Activated T-cell treated with anti-CD3 and anti-CD28 coated beads for 4 hours (primary cell): ENCODE results near the gene TINAGL1.
A peak's percentile ranks its signal among the peaks of the same experiment; 100 is the strongest.
"Not testable (repeated sequence)": the region's sequence is repeated elsewhere in the genome, so short reads cannot be mapped to it uniquely, and the experiment has no call there.

Experiments used
- DNase-seq: peaks from one replicate; pipeline ENCODE4 v3.0.0-alpha.2; 2020

Gene TINAGL1

GRCh38 chr1:31583995-31584868, 7.9 kb downstream of the TINAGL1 start:
- no peak for DNase-seq

GRCh38 chr1:31584869-31585735, 8.8 kb downstream of the TINAGL1 start:
- no peak for DNase-seq

- DNase-seq, result no peak
These were observed 9.5 kb downstream of the TINAGL1 start for GRCh38 chr1:31585736-31586365.

GRCh38 chr1:31586376-31587327, 10.3 kb downstream of the TINAGL1 start:
- DNase-seq, result no peak

GRCh38 chr1:31587328-31587699, 11.0 kb downstream of the TINAGL1 start:
- not testable (repeated sequence) for DNase-seq

GRCh38 chr1:31587720-31588423, 11.6 kb downstream of the TINAGL1 start:
- DNase-seq, result peak; percentile 17

- no peak for DNase-seq
These were observed 12.6 kb downstream of the TINAGL1 start for GRCh38 chr1:31588751-31589515.

- no peak for DNase-seq
These were observed 15.2 kb downstream of the TINAGL1 start for GRCh38 chr1:31591425-31592093.

- DNase-seq, result no peak
These were observed 15.8 kb downstream of the TINAGL1 start for GRCh38 chr1:31592132-31592531.

- DNase-seq, result no peak
These were observed 16.9 kb downstream of the TINAGL1 start for GRCh38 chr1:31593136-31593665.

GRCh38 chr1:31593770-31594632, 17.7 kb downstream of the TINAGL1 start:
- DNase-seq, result peak; percentile 48

GRCh38 chr1:31595836-31596736, 19.8 kb downstream of the TINAGL1 start:
- DNase-seq, result no peak

- DNase-seq, result no peak
These were observed 20.4 kb downstream of the TINAGL1 start for GRCh38 chr1:31596737-31597097.

GRCh38 chr1:31598980-31599379, 22.7 kb downstream of the TINAGL1 start:
- no peak for DNase-seq

GRCh38 chr1:31600641-31601040, 24.3 kb downstream of the TINAGL1 start:
- no peak for DNase-seq

GRCh38 chr1:31602081-31602480, 25.8 kb downstream of the TINAGL1 start:
- no peak for DNase-seq

GRCh38 chr1:31605908-31606427, 29.7 kb downstream of the TINAGL1 start:
- no peak for DNase-seq

GRCh38 chr1:31607360-31607759, 31.0 kb downstream of the TINAGL1 start:
- no peak for DNase-seq
